Activated CD8-positive, alpha-beta T cell treated with anti-CD3 and anti-CD28 coated beads for 36 hours (primary cell): ENCODE measurements around the gene NEK4. TPM values are rescaled to one million over a fixed set of nuclear protein-coding genes. Genes with fewer than 3 reads are reported as not detected.
A peak's percentile ranks its signal among the peaks of the same experiment; 100 is the strongest.

Source experiments
- ATAC-seq: fragments of 200-7000 bp; cut with Tn5 transposase; one replicate; pipeline ENCODE4 v1.10.0; 2021; ENCODE audit warnings: mild to moderate bottlenecking, moderate library complexity
- CTCF ChIA-PET: fragments of 350-600 bp; sonication (Branson Sonifier 250); formaldehyde crosslinking; loops from one replicate; lab custom pipeline; 2021; ENCODE audit warnings: antibody characterized with exemption; lab: Charles Lee
- POLR2A ChIA-PET: fragments of 350-600 bp; sonication (Branson Sonifier 250); formaldehyde crosslinking; loops from one replicate; lab custom pipeline; 2021; ENCODE audit warnings: antibody characterized with exemption; lab: Charles Lee
- DNase-seq: peaks from one replicate; pipeline ENCODE4 v3.0.0-alpha.2; 2020
- H3K27ac Mint-ChIP-seq: one replicate; pipeline ENCODE4 v1.8.0; 2021; ENCODE audit warnings: mild to moderate bottlenecking, mixed read lengths
- H3K27me3 Mint-ChIP-seq: one replicate; pipeline ENCODE4 v1.8.0; 2021; ENCODE audit warnings: mixed read lengths
- H3K36me3 Mint-ChIP-seq: one replicate; pipeline ENCODE4 v1.8.0; 2021; ENCODE audit warnings: low read depth, mixed read lengths
- H3K4me1 Mint-ChIP-seq: one replicate; pipeline ENCODE4 v1.8.0; 2021; ENCODE audit warnings: low read depth, mixed read lengths
- H3K4me3 Mint-ChIP-seq: one replicate; pipeline ENCODE4 v1.8.0; 2021; ENCODE audit warnings: mild to moderate bottlenecking, moderate library complexity, mixed read lengths
- H3K9me3 Mint-ChIP-seq: one replicate; pipeline ENCODE4 v1.8.0; 2021; ENCODE audit warnings: mixed read lengths
- CTCF ChIP-seq: fragments of 200-600 bp; IDR thresholded peaks from one replicate; pipeline ENCODE4 v1.8.0; 2022; ENCODE audit warnings: antibody characterized with exemption, mild to moderate bottlenecking
- intact Hi-C: fragments of 100-400 bp; cut with micrococcal nuclease; formaldehyde crosslinking; loops from one replicate; pipeline ENCODE4 v1.10.0; 2022
- total RNA-seq, 2 experiments: library from RNA; stranded (reverse); gene quantifications; one replicate each; pipeline ENCODE4 v1.2.3, GENCODE V29; 2021

The NEK4 gene
- total RNA-seq, 2 experiments from 2014 or later, result 16.2 to 18.4 TPM

- CTCF ChIA-PET, result interaction anchor here (1.1 to 1.7 kb wide), 3 partner anchors 12 to 421 kb away, joined by 3 to 5 read pairs (median 4); no protein-coding TSS in a partner anchor
- peaks cover 63% of the 10 kb centered on the region for H3K4me1 Mint-ChIP-seq
- peak overlapping the region; percentile 99 for H3K27ac Mint-ChIP-seq
These were observed 81.6 kb downstream of the NEK4 start for GRCh38 chr3:52689151-52689550.

GRCh38 chr3:52688266-52688665 lies 82.5 kb downstream of the NEK4 start:
- no peak for TF ChIP-seq CTCF
- DNase-seq (no peak), ATAC-seq (no peak)
- CTCF ChIA-PET, result interaction anchor here (1.6 to 1.7 kb wide), 2 partner anchors 13 to 33 kb away, joined by 4 to 5 read pairs; no protein-coding TSS in a partner anchor
- intact Hi-C loops, result loop anchor here (10.0 kb wide), 1 partner anchor 153 kb away; the partner anchor contains the start of genes NT5DC2 and UQCC5
- no peaks in the 10 kb centered on the region for H3K27me3 Mint-ChIP-seq
- POLR2A ChIA-PET, result interaction anchor here (1.2 to 10.1 kb wide), 4 partner anchors 8 to 18 kb away, joined by 3 to 101 read pairs (median 4); partner anchors contain the start of genes GLT8D1 and SPCS1
- H3K9me3 Mint-ChIP-seq, result no peaks in the 10 kb centered on the region
- peaks cover 65% of the 10 kb centered on the region for H3K4me1 Mint-ChIP-seq
- H3K36me3 Mint-ChIP-seq, result peaks cover 69% of the 10 kb centered on the region
- peak overlapping the region; percentile 100 for H3K4me3 Mint-ChIP-seq
- H3K27ac Mint-ChIP-seq, result peak overlapping the region; percentile 99

More at GRCh38 chr3:52689151-52689550, 81.6 kb downstream of the NEK4 start:
- H3K36me3 Mint-ChIP-seq, result peaks cover 77% of the 10 kb centered on the region
- H3K9me3 Mint-ChIP-seq, result no peaks in the 10 kb centered on the region
- ATAC-seq, result no peak
- no peak for TF ChIP-seq CTCF
- peak overlapping the region; percentile 100 for H3K4me3 Mint-ChIP-seq
- no peaks in the 10 kb centered on the region for H3K27me3 Mint-ChIP-seq
- POLR2A ChIA-PET, result interaction anchor here (0.8 to 10.1 kb wide), 7 partner anchors 8 to 32 kb away, joined by 3 to 101 read pairs (median 4); partner anchors contain the start of genes GLT8D1 and SPCS1
- intact Hi-C loops, result loop anchor here (10.0 kb wide), 1 partner anchor 154 kb away; the partner anchor contains the start of genes NT5DC2 and UQCC5
- DNase-seq, result no peak

GRCh38 chr3:52685709-52686691 lies 84.7 kb downstream of the NEK4 start, which contains the start of the genes GNL3 and PBRM1:
Gene GNL3, plus strand, starts transcription at chr3:52686032. Its CDS starts 61 bp downstream, at chr3:52686093.
Gene PBRM1, minus strand, starts transcription at chr3:52685913.
- no peak for TF ChIP-seq CTCF
- Mint-ChIP-seq H3K4me1 (peaks cover 70% of the 10 kb centered on the region), H3K9me3 (no peaks in the 10 kb centered on the region), H3K36me3 (peaks cover 62% of the 10 kb centered on the region), H3K4me3 (peak within 1 kb of the TSS; percentile 100), H3K27me3 (no peaks in the 10 kb centered on the region), H3K27ac (peak within 1 kb of the TSS; percentile 99)
- CTCF ChIA-PET, result interaction anchor here (1.7 kb wide), 1 partner anchor 19 kb away, joined by 5 read pairs; the partner anchor contains the start of gene GLT8D1
- POLR2A ChIA-PET, result interaction anchor here (0.8 to 10.1 kb wide), 5 partner anchors 10 to 153 kb away, joined by 3 to 101 read pairs (median 3); partner anchors contain the start of genes GLT8D1 and SPCS1
- DNase-seq (peak; percentile 95), ATAC-seq (peak; percentile 87)
- intact Hi-C loops, result loop anchor here (10.0 kb wide), 1 partner anchor 151 kb away; the partner anchor contains the start of genes NT5DC2 and UQCC5

GRCh38 chr3:52685285-52685708 lies 85.4 kb downstream of the NEK4 start:
- POLR2A ChIA-PET, result interaction anchor here (1.1 to 10.1 kb wide), 2 partner anchors 10 to 21 kb away, joined by 5 to 101 read pairs; partner anchors contain the start of genes GLT8D1 and SPCS1
- ATAC-seq, result peak; percentile 82

More at GRCh38 chr3:52685285-52685708, 85.4 kb downstream of the NEK4 start:
- H3K4me3 Mint-ChIP-seq, result peak overlapping the region; percentile 95
- peaks cover 67% of the 10 kb centered on the region for H3K4me1 Mint-ChIP-seq
- H3K9me3 Mint-ChIP-seq, result no peaks in the 10 kb centered on the region
- intact Hi-C loops, result loop anchor here (10.0 kb wide), 1 partner anchor 150 kb away; the partner anchor contains the start of genes NT5DC2 and UQCC5
- no peaks in the 10 kb centered on the region for H3K27me3 Mint-ChIP-seq
- peaks cover 58% of the 10 kb centered on the region for H3K36me3 Mint-ChIP-seq
- CTCF ChIA-PET, result no interaction called here
- peak overlapping the region; percentile 98 for H3K27ac Mint-ChIP-seq
- DNase-seq, result peak; percentile 89
- no peak for TF ChIP-seq CTCF
